Natural killer cell (primary cell): ENCODE measurements around the gene NECTIN1. TPM values are rescaled to one million over a fixed set of nuclear protein-coding genes. Genes with fewer than 3 reads are reported as not detected.

Source experiments
- ATAC-seq, 3 donors: fragments of 150-1000 bp in 2 of 3; fragments of 200-7000 bp in 1 of 3; cut with Tn5 transposase; 1 replicate in 1 of 3; 2 replicates in 2 of 3; pipeline ENCODE4 v1.10.0; 2021; ENCODE audit warnings: mild to moderate bottlenecking in 2 of 3, moderate library complexity in 2 of 3
- DNase-seq, 2 donors: peaks; one replicate each; pipeline versions ENCODE4 v3.0.0 to v3.0.0-alpha.2; 2013 to 2021; ENCODE audit warnings: mixed read lengths in 1 of 2
- H3K27ac ChIP-seq: one replicate; pipeline ENCODE4 v1.5.1; 2013; ENCODE audit warnings: mild to moderate bottlenecking, low read length
- H3K27me3 ChIP-seq: one replicate; pipeline ENCODE4 v1.6.1; 2013; ENCODE audit warnings: low read length; ENCODE audit not compliant: control insufficient read depth, insufficient read depth
- H3K36me3 ChIP-seq: one replicate; pipeline ENCODE4 v1.6.1; 2013; ENCODE audit warnings: low read length; ENCODE audit not compliant: control insufficient read depth, insufficient read depth
- H3K4me1 ChIP-seq: one replicate; pipeline ENCODE4 v1.6.1; 2013; ENCODE audit warnings: low read length; ENCODE audit not compliant: control insufficient read depth, insufficient read depth
- H3K4me3 ChIP-seq: one replicate; pipeline ENCODE4 v1.5.1; 2013; ENCODE audit warnings: low read length
- H3K9me3 ChIP-seq: one replicate; pipeline ENCODE4 v1.6.1; 2013; ENCODE audit warnings: low read length; ENCODE audit not compliant: control insufficient read depth, insufficient read depth
- H3K27ac Mint-ChIP-seq, 2 donors: one replicate each; pipeline ENCODE4 v1.8.0; 2022; ENCODE audit warnings: mild to moderate bottlenecking in 2 of 2, mixed read lengths in 2 of 2, moderate library complexity in 1 of 2
- H3K27me3 Mint-ChIP-seq, 2 donors: one replicate each; pipeline ENCODE4 v1.8.0; 2022; ENCODE audit warnings: low read depth in 2 of 2, mixed read lengths in 2 of 2
- H3K36me3 Mint-ChIP-seq: one replicate; pipeline ENCODE4 v1.8.0; 2022; ENCODE audit warnings: mixed read lengths
- H3K4me1 Mint-ChIP-seq, 2 donors: one replicate each; pipeline ENCODE4 v1.8.0; 2022; ENCODE audit warnings: mixed read lengths in 2 of 2
- H3K4me3 Mint-ChIP-seq: one replicate; pipeline ENCODE4 v1.8.0; 2022; ENCODE audit warnings: mild to moderate bottlenecking, moderate library complexity, mixed read lengths
- H3K9me3 Mint-ChIP-seq, 2 donors: one replicate each; pipeline ENCODE4 v1.8.0; 2022; ENCODE audit warnings: mixed read lengths in 2 of 2
- WGBS: methylation state at CpG from one replicate; pipeline ENCODE4 v1.1.7; 2013; ENCODE audit warnings: missing lambda C conversion rate; ENCODE audit not compliant: insufficient coverage; 5-methylcytosine and 5-hydroxymethylcytosine counted together
- intact Hi-C: fragments of 100-400 bp; cut with micrococcal nuclease; formaldehyde crosslinking; loops from one replicate; pipeline ENCODE4 v1.14.2; 2022
- total RNA-seq, 4 donors: library from RNA; stranded (reverse); fragments of 120-200 nt in 1 of 4; gene quantifications; one replicate each; pipeline versions ENCODE4 v1.2.3 to v1.2.4, GENCODE V29; 2013 to 2022
- TF ChIP-seq, protein P1 (sequence below): fragments of 200-600 bp; IDR thresholded peaks from one replicate; pipeline ENCODE4 v1.8.0; 2022; ENCODE audit warnings: antibody characterized with exemption

NECTIN1 gene
- total RNA-seq, 3 donors from 2014 or later (not counting 1 experiment from before 2014, with no cell fraction given): 5.8 to 18.8 (median 7.8) TPM

DNA sequence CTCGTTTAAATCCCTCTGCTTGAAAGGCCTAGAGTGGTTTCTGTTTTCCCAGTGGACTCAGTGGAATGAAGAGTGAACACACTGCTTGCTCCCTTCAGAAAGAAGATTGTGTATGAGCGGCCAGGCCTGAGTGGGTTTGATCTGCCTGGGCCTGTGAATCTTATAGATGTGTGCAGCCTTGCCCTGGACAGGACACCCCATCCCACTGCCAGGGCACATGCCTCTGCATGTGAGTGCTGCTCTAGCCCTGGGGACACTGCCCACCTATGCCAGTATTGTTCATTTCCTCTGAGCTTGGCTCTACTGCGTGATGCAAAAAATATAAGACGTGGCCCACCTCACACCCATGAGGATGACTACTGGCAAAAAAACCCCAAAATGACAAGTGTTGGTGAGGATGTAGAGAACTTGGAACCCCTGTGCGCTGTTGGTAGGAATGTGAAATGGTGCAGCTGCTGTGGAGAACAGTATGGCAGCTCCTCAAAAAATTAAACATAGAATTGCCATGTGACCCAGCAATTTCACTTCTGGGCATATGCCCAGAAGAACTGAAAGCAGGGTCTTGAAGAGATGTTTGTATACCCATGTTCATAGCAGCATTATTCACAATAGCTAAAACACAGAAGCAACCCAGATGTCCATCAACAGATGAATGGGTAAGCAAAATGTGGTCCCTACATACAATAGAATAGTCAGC is 27.3 kb upstream of the NECTIN1 start:
- TF ChIP-seq, protein P1, sequence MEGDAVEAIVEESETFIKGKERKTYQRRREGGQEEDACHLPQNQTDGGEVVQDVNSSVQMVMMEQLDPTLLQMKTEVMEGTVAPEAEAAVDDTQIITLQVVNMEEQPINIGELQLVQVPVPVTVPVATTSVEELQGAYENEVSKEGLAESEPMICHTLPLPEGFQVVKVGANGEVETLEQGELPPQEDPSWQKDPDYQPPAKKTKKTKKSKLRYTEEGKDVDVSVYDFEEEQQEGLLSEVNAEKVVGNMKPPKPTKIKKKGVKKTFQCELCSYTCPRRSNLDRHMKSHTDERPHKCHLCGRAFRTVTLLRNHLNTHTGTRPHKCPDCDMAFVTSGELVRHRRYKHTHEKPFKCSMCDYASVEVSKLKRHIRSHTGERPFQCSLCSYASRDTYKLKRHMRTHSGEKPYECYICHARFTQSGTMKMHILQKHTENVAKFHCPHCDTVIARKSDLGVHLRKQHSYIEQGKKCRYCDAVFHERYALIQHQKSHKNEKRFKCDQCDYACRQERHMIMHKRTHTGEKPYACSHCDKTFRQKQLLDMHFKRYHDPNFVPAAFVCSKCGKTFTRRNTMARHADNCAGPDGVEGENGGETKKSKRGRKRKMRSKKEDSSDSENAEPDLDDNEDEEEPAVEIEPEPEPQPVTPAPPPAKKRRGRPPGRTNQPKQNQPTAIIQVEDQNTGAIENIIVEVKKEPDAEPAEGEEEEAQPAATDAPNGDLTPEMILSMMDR: no peak
- H3K4me1 Mint-ChIP-seq: peaks cover 0 to 4% of the 10 kb centered on the region in 2 donors
- Histone ChIP-seq H3K4me3 (no peak overlapping the region), H3K27me3 (no peaks in the 10 kb centered on the region), H3K9me3 (no peaks in the 10 kb centered on the region), H3K4me1 (peaks cover 8% of the 10 kb centered on the region), H3K36me3 (no peaks in the 10 kb centered on the region), H3K27ac (no peak overlapping the region)
- H3K4me3 Mint-ChIP-seq: no peak overlapping the region
- ATAC-seq: no peak
- DNase-seq: no peak
- no peaks in the 10 kb centered on the region for H3K9me3 Mint-ChIP-seq
- WGBS: 82% methylated on average over 5 of the region's 5 CpGs
- no peaks in the 10 kb centered on the region for H3K36me3 Mint-ChIP-seq
- peaks cover 25 to 33% of the 10 kb centered on the region in 2 donors for H3K27me3 Mint-ChIP-seq
- intact Hi-C loops: no loop called here
- no peak overlapping the region for H3K27ac Mint-ChIP-seq

DNA sequence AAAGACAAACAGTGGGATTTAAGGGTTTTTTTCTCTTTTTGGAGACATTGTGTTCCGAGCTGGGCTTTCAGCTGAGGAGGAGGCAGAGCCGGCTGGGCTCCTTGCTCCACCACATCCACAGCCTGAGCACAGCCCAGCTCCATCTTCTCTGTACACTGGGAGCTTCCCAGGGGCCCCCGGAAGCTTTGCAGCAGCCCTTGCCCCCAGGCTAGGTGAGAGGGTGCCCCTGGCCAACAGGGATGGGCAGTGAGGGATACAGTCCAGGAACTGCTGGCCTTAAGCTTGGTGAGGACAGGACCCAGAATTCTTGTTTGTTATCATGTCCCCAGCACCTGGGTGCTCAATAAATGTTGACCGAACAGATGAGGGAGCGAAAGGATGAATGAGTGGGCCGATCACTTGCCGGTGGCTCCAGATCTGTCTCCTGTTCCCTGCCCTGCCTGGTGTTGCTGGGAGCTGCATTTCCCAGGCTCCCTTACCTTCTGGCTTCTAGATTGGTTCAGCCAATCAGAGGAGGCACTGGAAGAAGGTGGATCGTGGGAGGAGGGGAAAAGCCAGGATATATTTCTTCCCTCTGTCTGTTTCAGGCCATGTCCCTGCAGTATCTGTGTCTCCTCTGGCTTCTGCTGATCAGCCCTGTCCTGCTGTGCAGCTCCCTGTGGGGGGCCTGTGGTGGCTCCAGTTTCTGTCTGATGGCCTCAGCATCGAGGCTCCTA is 26.5 kb upstream of the NECTIN1 start:
- peaks cover 25 to 35% of the 10 kb centered on the region in 2 donors for H3K27me3 Mint-ChIP-seq
- WGBS: 76% methylated on average over 9 of the region's 9 CpGs
- ATAC-seq (no peak), DNase-seq (no peak)
- H3K9me3 Mint-ChIP-seq: no peaks in the 10 kb centered on the region
- intact Hi-C loops: no loop called here
- Histone ChIP-seq H3K9me3 (no peaks in the 10 kb centered on the region), H3K36me3 (no peaks in the 10 kb centered on the region), H3K4me3 (no peak overlapping the region), H3K27me3 (no peaks in the 10 kb centered on the region), H3K4me1 (peaks cover 9% of the 10 kb centered on the region), H3K27ac (no peak overlapping the region)
- peaks cover 0 to 4% of the 10 kb centered on the region in 2 donors for H3K4me1 Mint-ChIP-seq
- TF ChIP-seq, protein P1: no peak
- H3K4me3 Mint-ChIP-seq: no peak overlapping the region
- no peaks in the 10 kb centered on the region for H3K36me3 Mint-ChIP-seq
- H3K27ac Mint-ChIP-seq: no peak overlapping the region

DNA sequence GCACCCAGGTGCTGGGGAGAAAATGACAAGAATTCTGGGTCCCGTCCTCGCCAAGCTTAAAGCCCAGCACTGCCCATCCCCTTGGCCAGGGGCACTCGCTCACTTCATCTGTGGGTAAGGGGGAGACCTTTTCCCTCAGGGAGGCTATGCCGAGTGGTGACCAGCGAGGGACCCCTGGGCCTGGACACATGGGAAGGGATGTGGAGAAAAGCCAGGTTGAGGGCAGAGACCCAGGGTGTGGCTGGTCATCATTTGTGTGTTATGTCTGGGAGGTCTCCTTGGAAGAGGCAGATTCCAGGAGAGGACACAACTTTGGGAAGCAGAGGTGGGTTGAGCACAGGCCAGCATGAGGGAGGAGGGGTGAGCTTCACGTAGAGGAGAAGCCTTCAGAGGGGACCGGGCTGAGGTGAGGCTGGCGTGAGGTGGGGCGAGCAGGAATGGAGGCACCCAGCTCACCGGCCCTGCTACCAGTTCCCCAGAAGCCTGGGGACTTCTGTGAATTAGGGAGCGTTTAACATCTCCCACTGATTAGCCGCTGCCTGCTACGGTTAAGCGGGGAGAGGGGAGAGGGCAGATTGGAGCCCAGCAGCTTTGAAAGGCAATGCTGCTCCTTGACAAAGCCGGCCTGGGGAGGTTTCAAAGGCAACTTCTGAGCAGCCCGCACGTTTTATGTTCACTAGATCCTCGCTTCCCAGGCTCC is 25.8 kb upstream of the NECTIN1 start:
- Mint-ChIP-seq H3K27ac (no peak overlapping the region), H3K27me3 (peaks cover 25 to 35% of the 10 kb centered on the region in 2 donors), H3K4me3 (no peak overlapping the region), H3K9me3 (no peaks in the 10 kb centered on the region), H3K36me3 (no peaks in the 10 kb centered on the region), H3K4me1 (peaks cover 0 to 4% of the 10 kb centered on the region in 2 donors)
- 76% methylated on average over 18 of the region's 18 CpGs for WGBS
- H3K27ac ChIP-seq: no peak overlapping the region
- no peaks in the 10 kb centered on the region for H3K9me3 ChIP-seq
- H3K36me3 ChIP-seq: no peaks in the 10 kb centered on the region
- H3K4me1 ChIP-seq: peaks cover 9% of the 10 kb centered on the region
- DNase-seq (no peak), ATAC-seq (no peak)
- TF ChIP-seq, protein P1: no peak
- H3K4me3 ChIP-seq: no peak overlapping the region
- intact Hi-C loops: no loop called here
- no peaks in the 10 kb centered on the region for H3K27me3 ChIP-seq
